NCI-H1436 (cell line): Measurements from ENCODE around the gene ARFGAP2.
"Not testable (repeated sequence)": the region's sequence is repeated elsewhere in the genome, so short reads cannot be mapped to it uniquely, and the experiment has no call there.

ENCODE experiments used
- DNase-seq: peaks from one replicate; lab custom pipeline; 2025; lab: John Stamatoyannopoulos, UW

The ARFGAP2 gene

GRCh38 chr11:47148903-47149531, 27.7 kb downstream of the ARFGAP2 start:
- no peak for DNase-seq

GRCh38 chr11:47148270-47148669, 28.4 kb downstream of the ARFGAP2 start:
- no peak for DNase-seq

- DNase-seq = no peak
Observed at GRCh38 chr11:47147681-47148080, 29.0 kb downstream of the ARFGAP2 start.

- DNase-seq = no peak
Observed at GRCh38 chr11:47147250-47147649, 29.4 kb downstream of the ARFGAP2 start.

GRCh38 chr11:47144541-47144940, 32.1 kb downstream of the ARFGAP2 start:
- DNase-seq = no peak

- no peak for DNase-seq
Observed at GRCh38 chr11:47143322-47143721, 33.4 kb downstream of the ARFGAP2 start.

GRCh38 chr11:47139878-47140277, 36.8 kb downstream of the ARFGAP2 start:
- DNase-seq = no peak

- DNase-seq = no peak
Observed at GRCh38 chr11:47137476-47137875, 39.2 kb downstream of the ARFGAP2 start.

GRCh38 chr11:47136921-47137320, 39.8 kb downstream of the ARFGAP2 start:
- no peak for DNase-seq

- no peak for DNase-seq
Observed at GRCh38 chr11:47136327-47136726, 40.4 kb downstream of the ARFGAP2 start.

GRCh38 chr11:47132981-47133380, 43.7 kb downstream of the ARFGAP2 start:
- no peak for DNase-seq

GRCh38 chr11:47132490-47132889, 44.2 kb downstream of the ARFGAP2 start:
- no peak for DNase-seq

GRCh38 chr11:47131136-47131535, 45.5 kb downstream of the ARFGAP2 start:
- DNase-seq = no peak

GRCh38 chr11:47130543-47130942, 46.1 kb downstream of the ARFGAP2 start:
- no peak for DNase-seq

- peak; percentile 13 for DNase-seq
Observed at GRCh38 chr11:47127213-47127612, 49.5 kb downstream of the ARFGAP2 start.

- DNase-seq = no peak
Observed at GRCh38 chr11:47125083-47125482, 51.6 kb downstream of the ARFGAP2 start.

GRCh38 chr11:47124675-47125074, 52.0 kb downstream of the ARFGAP2 start:
- no peak for DNase-seq

GRCh38 chr11:47123094-47123493, 53.6 kb downstream of the ARFGAP2 start:
- DNase-seq = no peak

GRCh38 chr11:47121731-47122130, 54.9 kb downstream of the ARFGAP2 start:
- DNase-seq = no peak

GRCh38 chr11:47121056-47121455, 55.6 kb downstream of the ARFGAP2 start:
- no peak for DNase-seq

- not testable (repeated sequence) for DNase-seq
Observed at GRCh38 chr11:47118958-47119688, 57.6 kb downstream of the ARFGAP2 start.
